ENCODE data around the gene IFRD2.

Gene IFRD2

DNA sequence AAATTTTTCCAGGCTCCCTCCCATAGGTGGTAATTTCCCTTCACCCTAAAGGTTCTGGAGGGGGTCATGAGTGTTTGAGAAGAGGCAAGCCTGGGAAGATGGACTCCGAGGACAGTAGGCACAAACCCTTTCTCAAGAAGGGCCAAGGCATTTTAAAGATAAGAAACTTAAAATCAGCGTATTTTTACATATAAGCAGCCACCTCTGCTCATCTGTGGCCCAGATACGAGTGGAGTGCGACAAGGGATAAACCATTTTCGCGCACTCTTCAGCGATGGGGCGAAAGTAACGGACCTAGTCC is 47.9 kb upstream of the IFRD2 start:
- H3K9me3 ChIP-seq (ENCODE audit: insufficient read depth, low read depth, low read length): no peaks in the 10 kb centered on the region
- peak overlapping the region; percentile 97 for H3K4me3 ChIP-seq (ENCODE audit: low read length, poor library complexity, severe bottlenecking)
- H2AFZ ChIP-seq (ENCODE audit: low read length): no peak overlapping the region; the same call in 1 of the 2 replicates
- TF ChIP-seq, protein P1, sequence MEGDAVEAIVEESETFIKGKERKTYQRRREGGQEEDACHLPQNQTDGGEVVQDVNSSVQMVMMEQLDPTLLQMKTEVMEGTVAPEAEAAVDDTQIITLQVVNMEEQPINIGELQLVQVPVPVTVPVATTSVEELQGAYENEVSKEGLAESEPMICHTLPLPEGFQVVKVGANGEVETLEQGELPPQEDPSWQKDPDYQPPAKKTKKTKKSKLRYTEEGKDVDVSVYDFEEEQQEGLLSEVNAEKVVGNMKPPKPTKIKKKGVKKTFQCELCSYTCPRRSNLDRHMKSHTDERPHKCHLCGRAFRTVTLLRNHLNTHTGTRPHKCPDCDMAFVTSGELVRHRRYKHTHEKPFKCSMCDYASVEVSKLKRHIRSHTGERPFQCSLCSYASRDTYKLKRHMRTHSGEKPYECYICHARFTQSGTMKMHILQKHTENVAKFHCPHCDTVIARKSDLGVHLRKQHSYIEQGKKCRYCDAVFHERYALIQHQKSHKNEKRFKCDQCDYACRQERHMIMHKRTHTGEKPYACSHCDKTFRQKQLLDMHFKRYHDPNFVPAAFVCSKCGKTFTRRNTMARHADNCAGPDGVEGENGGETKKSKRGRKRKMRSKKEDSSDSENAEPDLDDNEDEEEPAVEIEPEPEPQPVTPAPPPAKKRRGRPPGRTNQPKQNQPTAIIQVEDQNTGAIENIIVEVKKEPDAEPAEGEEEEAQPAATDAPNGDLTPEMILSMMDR (conservative IDR thresholded peaks at IDR 0.05; ENCODE audit: low read length): no peak
- no peak for TF ChIP-seq EZH2phosphoT487 (IDR thresholded peaks at IDR 0.05; ENCODE audit: borderline replicate concordance)
- peaks cover 49% of the 10 kb centered on the region for H3K4me1 ChIP-seq (ENCODE audit: insufficient read depth, low read length, poor library complexity, severe bottlenecking)
- peak overlapping the region; percentile 98 for H3K9ac ChIP-seq (ENCODE audit: low read depth, low read length, poor library complexity, severe bottlenecking)
- H3F3A ChIP-seq (ENCODE audit: low read depth): 0 out of 2 replicates have a peak, but pooled peaks cover 7% of the 10 kb centered on the region
- H4K20me1 ChIP-seq (ENCODE audit: insufficient read depth, low read length, poor library complexity, severe bottlenecking): peaks cover 20% of the 10 kb centered on the region
- H3K9me2 ChIP-seq (replicated peaks; ENCODE audit: low read depth, low read length): no peaks in the 10 kb centered on the region
- H3K79me2 ChIP-seq (ENCODE audit: insufficient read depth, low read length): peaks cover 70% of the 10 kb centered on the region
- no peaks in the 10 kb centered on the region for H3K36me3 ChIP-seq (ENCODE audit: insufficient read depth, low read length)
- H3K4me2 ChIP-seq (ENCODE audit: low read depth, low read length, poor library complexity, severe bottlenecking): peak overlapping the region; percentile 91
- H3K27me3 ChIP-seq (ENCODE audit: insufficient read depth, low read length, poor library complexity, severe bottlenecking): peaks cover 4% of the 10 kb centered on the region

DNA sequence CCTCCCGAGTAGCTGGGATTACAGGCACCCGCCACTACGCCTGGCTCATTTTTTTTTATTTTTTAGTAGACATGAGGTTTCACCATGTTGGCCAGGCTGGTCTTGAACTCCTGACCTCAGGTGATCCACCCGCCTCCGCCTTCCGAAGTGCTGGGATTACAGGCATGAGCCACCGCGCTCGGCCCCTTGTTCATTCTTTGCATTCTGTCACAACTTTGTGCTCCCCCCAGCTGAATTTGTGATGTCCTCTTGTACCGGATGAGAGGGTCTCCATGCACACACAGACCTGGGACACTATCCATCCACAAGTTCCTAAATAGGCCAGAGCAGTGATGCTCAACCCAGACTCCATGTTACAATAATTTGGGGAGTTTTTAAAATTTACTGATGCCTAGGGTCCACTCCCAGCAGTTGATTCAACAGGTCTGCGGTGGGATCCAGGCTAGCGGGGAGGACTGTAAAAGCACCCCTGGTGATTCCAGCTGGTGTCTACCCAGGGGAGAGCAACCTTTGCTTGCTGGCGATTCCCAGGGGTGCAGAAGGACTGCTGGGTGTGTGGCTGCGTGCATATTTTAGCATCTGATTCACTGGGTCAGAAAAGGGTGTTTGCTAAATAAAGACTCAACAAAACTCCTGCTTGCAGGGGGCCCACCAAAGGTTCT is 47.4 kb upstream of the IFRD2 start:
- Histone ChIP-seq H3F3A (ENCODE audit: low read depth) (0 out of 2 replicates have a peak, but pooled peaks cover 7% of the 10 kb centered on the region), H2AFZ (ENCODE audit: low read length) (no peak overlapping the region), H4K20me1 (ENCODE audit: insufficient read depth, low read length, poor library complexity, severe bottlenecking) (peaks cover 24% of the 10 kb centered on the region), H3K36me3 (ENCODE audit: insufficient read depth, low read length) (peaks cover 2% of the 10 kb centered on the region; the same call in 1 of the 2 replicates), H3K27me3 (ENCODE audit: insufficient read depth, low read length, poor library complexity, severe bottlenecking) (peaks cover 4% of the 10 kb centered on the region), H3K4me1 (ENCODE audit: insufficient read depth, low read length, poor library complexity, severe bottlenecking) (peaks cover 50% of the 10 kb centered on the region), H3K9ac (ENCODE audit: low read depth, low read length, poor library complexity, severe bottlenecking) (peak overlapping the region; percentile 98), H3K79me2 (ENCODE audit: insufficient read depth, low read length) (peaks cover 74% of the 10 kb centered on the region), H3K4me3 (ENCODE audit: low read length, poor library complexity, severe bottlenecking) (peak overlapping the region; percentile 97), H3K4me2 (ENCODE audit: low read depth, low read length, poor library complexity, severe bottlenecking) (peak overlapping the region; percentile 91), H3K9me2 (replicated peaks; ENCODE audit: low read depth, low read length) (no peaks in the 10 kb centered on the region), H3K9me3 (ENCODE audit: insufficient read depth, low read depth, low read length) (no peaks in the 10 kb centered on the region)
- no peak for TF ChIP-seq EZH2phosphoT487 (IDR thresholded peaks at IDR 0.05; ENCODE audit: borderline replicate concordance)
- TF ChIP-seq, protein P1 (conservative IDR thresholded peaks at IDR 0.05; ENCODE audit: low read length): no peak

DNA sequence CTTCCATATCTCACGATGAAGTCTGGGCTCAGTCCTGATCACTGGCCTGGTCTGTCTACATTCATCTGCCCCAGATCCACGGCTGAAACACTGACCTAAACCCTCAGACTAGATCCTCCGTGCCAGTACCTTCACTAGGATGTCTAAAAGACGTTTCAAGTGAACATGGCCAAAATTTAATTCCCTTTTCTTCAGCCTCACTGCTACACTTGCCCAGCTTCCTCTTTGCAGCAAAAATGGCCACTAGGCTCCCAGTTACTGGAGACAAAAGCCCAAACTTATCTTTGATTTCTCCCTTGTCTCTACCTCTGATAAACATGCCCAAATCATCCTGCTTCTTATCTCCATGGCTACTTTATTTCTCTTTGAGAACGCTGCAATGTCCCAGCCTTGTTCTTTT is 46.7 kb upstream of the IFRD2 start:
- Histone ChIP-seq H3K36me3 (ENCODE audit: insufficient read depth, low read length) (peaks cover 8% of the 10 kb centered on the region; the same call in 1 of the 2 replicates), H3K9me3 (ENCODE audit: insufficient read depth, low read depth, low read length) (no peaks in the 10 kb centered on the region), H2AFZ (ENCODE audit: low read length) (no peak overlapping the region), H3K4me2 (ENCODE audit: low read depth, low read length, poor library complexity, severe bottlenecking) (peak overlapping the region; percentile 91), H4K20me1 (ENCODE audit: insufficient read depth, low read length, poor library complexity, severe bottlenecking) (peaks cover 31% of the 10 kb centered on the region), H3K4me3 (ENCODE audit: low read length, poor library complexity, severe bottlenecking) (peak overlapping the region; percentile 97), H3K9ac (ENCODE audit: low read depth, low read length, poor library complexity, severe bottlenecking) (peak overlapping the region; percentile 98), H3K79me2 (ENCODE audit: insufficient read depth, low read length) (peaks cover 81% of the 10 kb centered on the region), H3K27me3 (ENCODE audit: insufficient read depth, low read length, poor library complexity, severe bottlenecking) (peaks cover 4% of the 10 kb centered on the region), H3K9me2 (replicated peaks; ENCODE audit: low read depth, low read length) (no peaks in the 10 kb centered on the region), H3K4me1 (ENCODE audit: insufficient read depth, low read length, poor library complexity, severe bottlenecking) (peaks cover 57% of the 10 kb centered on the region), H3F3A (ENCODE audit: low read depth) (0 out of 2 replicates have a peak, but pooled peaks cover 7% of the 10 kb centered on the region)
- TF ChIP-seq, protein P1 (conservative IDR thresholded peaks at IDR 0.05; ENCODE audit: low read length): no peak
- TF ChIP-seq EZH2phosphoT487 (IDR thresholded peaks at IDR 0.05; ENCODE audit: borderline replicate concordance): no peak

All from Loucy (cell line).